Measurements from ENCODE around the gene COQ10B. TPM values are rescaled to one million over a fixed set of nuclear protein-coding genes. Genes with fewer than 3 reads are reported as not detected.

The COQ10B gene
- total and polyA plus RNA-seq, 2 donors (not counting 3 experiments of a cell fraction or from before 2014, with no cell fraction given), result 2.4 to 15.1 TPM

DNA sequence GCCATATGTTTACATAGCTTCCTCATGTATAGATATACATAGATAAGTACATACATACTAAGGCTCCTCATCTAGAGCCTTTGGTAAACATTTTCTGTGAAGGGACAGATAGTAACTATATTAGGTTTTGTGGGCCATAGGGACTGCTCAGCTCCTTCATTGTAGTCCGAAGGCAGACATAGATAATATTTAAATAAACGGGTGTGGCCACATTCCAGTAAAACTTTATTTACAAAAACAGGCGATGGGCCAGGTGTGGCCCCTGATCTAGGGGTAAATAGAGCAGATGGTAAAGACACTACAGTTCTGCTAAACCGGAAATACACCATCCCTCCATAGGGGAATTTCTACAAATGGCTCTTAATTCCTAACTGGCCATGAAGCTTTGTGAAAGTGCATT lies 7.3 kb downstream of the COQ10B start:
- Histone ChIP-seq H3K9me3 (replicated peaks; ENCODE audit: control insufficient read depth, insufficient read depth, low read length) (no peaks in the 10 kb centered on the region), H3K4me2 (ENCODE audit: insufficient read depth, low read length) (no peak overlapping the region), H3K36me3 (ENCODE audit: control insufficient read depth in 2 of 2, extremely low read depth in 1 of 2, insufficient read depth in 2 of 2, low read length in 2 of 2) (peaks cover 7 to 10% of the 10 kb centered on the region in 2 experiments), H2AFZ (ENCODE audit: low read depth, low read length) (no peak overlapping the region), H3K4me1 (ENCODE audit: control insufficient read depth, extremely low read depth, insufficient read depth, low read length) (no peaks in the 10 kb centered on the region), H3K27me3 (ENCODE audit: control insufficient read depth in 2 of 2, insufficient read depth in 2 of 2, low read length in 2 of 2) (no peaks in the 10 kb centered on the region), H3K27ac (ENCODE audit: insufficient read depth, low read depth, low read length) (no peak overlapping the region), H3K79me2 (ENCODE audit: control insufficient read depth, insufficient read depth, low read length) (peaks cover 41% of the 10 kb centered on the region), H4K20me1 (replicated peaks; ENCODE audit: control insufficient read depth, extremely low read depth, insufficient read depth, low read length) (no peaks in the 10 kb centered on the region), H3K9ac (replicated peaks; ENCODE audit: extremely low read depth, insufficient read depth, low read length) (no peak overlapping the region), H3K4me3 (replicated peaks in 1 of 3; ENCODE audit: insufficient read depth in 1 of 3, low read depth in 1 of 3, low read length in 3 of 3) (no peak overlapping the region), H3K9me1 (replicated peaks; ENCODE audit: control insufficient read depth, extremely low read depth, insufficient read depth, low read length) (no peaks in the 10 kb centered on the region)
- intact Hi-C loops (cut with micrococcal nuclease), result no loop called here
- ChIA-PET CTCF (interaction anchor here (1.6 kb wide), 1 partner anchor 16 kb away, joined by 5 read pairs; no protein-coding TSS in a partner anchor), POLR2A (interaction anchor here (0.7 kb wide), 2 partner anchors 84 to 980 kb away, joined by 3 to 7 read pairs; no protein-coding TSS in a partner anchor)
- DNase-seq (ENCODE audit: low read depth, low spot score), result no peak
- TF ChIP-seq POLR2AphosphoS5 (IDR thresholded peaks at IDR 0.05; ENCODE audit: insufficient read depth, low read depth, low read length) (no peak), GATA2 (IDR thresholded peaks at IDR 0.05; ENCODE audit: insufficient read depth, insufficient read length, low read depth, low read length) (no peak), JUN (IDR thresholded peaks at IDR 0.05; ENCODE audit: borderline replicate concordance, insufficient read depth, insufficient read length, low read depth) (no peak), POLR2A (IDR thresholded peaks at IDR 0.05; ENCODE audit: low read depth, low read length) (no peak), EZH2 (IDR thresholded peaks at IDR 0.05; ENCODE audit: borderline replicate concordance, low read depth, low read length, severe bottlenecking) (no peak), FOS (IDR thresholded peaks at IDR 0.05; ENCODE audit: borderline replicate concordance, insufficient read depth, low read length) (no peak), MYC (IDR thresholded peaks at IDR 0.05; ENCODE audit: low read depth, low read length) (no peak)
- TF ChIP-seq, protein P1, sequence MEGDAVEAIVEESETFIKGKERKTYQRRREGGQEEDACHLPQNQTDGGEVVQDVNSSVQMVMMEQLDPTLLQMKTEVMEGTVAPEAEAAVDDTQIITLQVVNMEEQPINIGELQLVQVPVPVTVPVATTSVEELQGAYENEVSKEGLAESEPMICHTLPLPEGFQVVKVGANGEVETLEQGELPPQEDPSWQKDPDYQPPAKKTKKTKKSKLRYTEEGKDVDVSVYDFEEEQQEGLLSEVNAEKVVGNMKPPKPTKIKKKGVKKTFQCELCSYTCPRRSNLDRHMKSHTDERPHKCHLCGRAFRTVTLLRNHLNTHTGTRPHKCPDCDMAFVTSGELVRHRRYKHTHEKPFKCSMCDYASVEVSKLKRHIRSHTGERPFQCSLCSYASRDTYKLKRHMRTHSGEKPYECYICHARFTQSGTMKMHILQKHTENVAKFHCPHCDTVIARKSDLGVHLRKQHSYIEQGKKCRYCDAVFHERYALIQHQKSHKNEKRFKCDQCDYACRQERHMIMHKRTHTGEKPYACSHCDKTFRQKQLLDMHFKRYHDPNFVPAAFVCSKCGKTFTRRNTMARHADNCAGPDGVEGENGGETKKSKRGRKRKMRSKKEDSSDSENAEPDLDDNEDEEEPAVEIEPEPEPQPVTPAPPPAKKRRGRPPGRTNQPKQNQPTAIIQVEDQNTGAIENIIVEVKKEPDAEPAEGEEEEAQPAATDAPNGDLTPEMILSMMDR (IDR thresholded peaks at IDR 0.05; ENCODE audit: extremely low read depth in 1 of 2, insufficient read depth in 1 of 2, low read depth in 1 of 2, low read length in 2 of 2), result no peak
- TF ChIP-seq, protein P2, sequence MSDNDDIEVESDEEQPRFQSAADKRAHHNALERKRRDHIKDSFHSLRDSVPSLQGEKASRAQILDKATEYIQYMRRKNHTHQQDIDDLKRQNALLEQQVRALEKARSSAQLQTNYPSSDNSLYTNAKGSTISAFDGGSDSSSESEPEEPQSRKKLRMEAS (IDR thresholded peaks at IDR 0.05; ENCODE audit: insufficient read depth, insufficient read length), result no peak
- dilution Hi-C loops (cut with MboI; ENCODE audit: extremely low pct_ligation_motif_present, low sequenced_read_pairs), result no loop called here
- BruUV-seq (replicated peaks), result no TSS peak
- no peak for FAIRE-seq

Measured in endothelial cell of umbilical vein (primary cell).